SK-N-SH treated with all-trans-retinoic acid at 6 μM for 48 hours (cell line): ENCODE data around the gene KLHL29.

Experiments used
- ISL1 ChIP-seq: fragments of 250-450 bp; sonication (Bioruptor Pico); IDR thresholded peaks from 2 replicates; pipeline ENCODE4 v2.1.2; 2022; ENCODE audit warnings: mild to moderate bottlenecking, moderate library complexity
- RARB ChIP-seq: fragments of 250-450 bp; sonication (Bioruptor Pico); IDR thresholded peaks from 2 replicates; pipeline ENCODE4 v1.8.0; 2021; ENCODE audit warnings: mild to moderate bottlenecking, moderate library complexity
- TCF4 ChIP-seq: fragments of 250-450 bp; sonication (Bioruptor Pico); IDR thresholded peaks from 2 replicates; pipeline ENCODE4 v1.8.0; 2021; ENCODE audit warnings: mild to moderate bottlenecking, moderate library complexity, borderline replicate concordance
- ZC3H10 ChIP-seq: fragments of 250-450 bp; sonication (Bioruptor Pico); IDR thresholded peaks from 2 replicates; pipeline ENCODE4 v1.5.1; 2021; ENCODE audit warnings: mild to moderate bottlenecking, moderate library complexity
- ZFP3 ChIP-seq: fragments of 250-450 bp; sonication (Bioruptor Pico); IDR thresholded peaks from 2 replicates; pipeline ENCODE4 v1.5.0; 2020; ENCODE audit warnings: mild to moderate bottlenecking, moderate library complexity
- ZFP30 ChIP-seq: fragments of 450-650 bp; formaldehyde crosslinking; IDR thresholded peaks from 2 replicates; pipeline ENCODE4 v1.5.0; 2022; ENCODE audit warnings: mild to moderate bottlenecking, moderate library complexity
- ZNF565 ChIP-seq: fragments of 450-650 bp; formaldehyde crosslinking; conservative IDR thresholded peaks from 2 replicates; pipeline ENCODE4 v1.5.0; 2020; ENCODE audit warnings: low read depth, mild to moderate bottlenecking, moderate library complexity
- ZNF70 ChIP-seq: fragments of 450-650 bp; formaldehyde crosslinking; IDR thresholded peaks from 2 replicates; pipeline ENCODE4 v1.5.0; 2020; ENCODE audit warnings: mild to moderate bottlenecking, moderate library complexity
- ZNF8 ChIP-seq: fragments of 450-650 bp; formaldehyde crosslinking; IDR thresholded peaks from 2 replicates; pipeline ENCODE4 v1.5.0; 2020; ENCODE audit warnings: mild to moderate bottlenecking, moderate library complexity

DNA sequence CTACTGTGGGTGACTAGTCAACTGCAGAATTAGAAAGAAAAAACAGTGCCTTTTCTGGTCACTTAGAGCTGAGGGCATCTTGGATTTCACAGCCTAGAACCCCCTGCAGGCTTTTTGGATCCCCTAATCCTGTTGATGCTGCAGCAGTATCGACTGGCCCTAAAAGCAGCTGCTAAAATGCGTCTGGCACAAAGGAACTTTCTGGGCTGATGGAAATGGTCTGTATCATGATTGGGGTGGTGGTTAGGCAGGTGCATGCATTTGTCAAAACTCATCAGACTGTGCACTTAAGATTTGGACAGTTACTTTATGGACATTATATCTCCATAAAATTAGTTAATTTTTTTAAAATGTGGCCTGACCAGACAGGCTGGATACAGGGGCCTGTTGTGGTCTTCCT, 149.8 kb downstream of the KLHL29 start:
- TF ChIP-seq ZNF70 (CRISPR knock-in tag) = no peak
- no peak for TF ChIP-seq ZNF8
- no peak for TF ChIP-seq TCF4 (CRISPR knock-in tag)
- TF ChIP-seq ISL1 = no peak
- TF ChIP-seq ZC3H10 (CRISPR knock-in tag) = no peak
- TF ChIP-seq RARB = no peak
- TF ChIP-seq ZFP30 (CRISPR knock-in tag) = no peak
- TF ChIP-seq ZFP3 (CRISPR knock-in tag) = no peak
- no peak for TF ChIP-seq ZNF565
